Aorta (tissue), 5 donors: ENCODE measurements around the gene ABCA1. TPM values are rescaled to one million over a fixed set of nuclear protein-coding genes. Genes with fewer than 3 reads are reported as not detected.

ENCODE experiments used
- ATAC-seq: fragments of 200-7000 bp; cut with Tn5 transposase; one replicate; pipeline ENCODE4 v1.9.1; 2022; ENCODE audit warnings: moderate library complexity; ENCODE audit not compliant: low FRiP score
- DNase-seq, 2 donors: peaks; one replicate each; pipeline ENCODE4 v3.0.0-alpha.2; 2020
- H3K27ac ChIP-seq, 2 donors: one replicate each; pipeline ENCODE4 v1.5.1; 2013; ENCODE audit warnings: low read length in 2 of 2, mild to moderate bottlenecking in 2 of 2, moderate library complexity in 2 of 2, control low read depth in 1 of 2, inconsistent platforms in 1 of 2, low read depth in 1 of 2
- H3K27me3 ChIP-seq, 2 donors: one replicate each; pipeline ENCODE4 v1.6.1; 2013; ENCODE audit warnings: control low read depth in 1 of 2, low read length in 1 of 2, mild to moderate bottlenecking in 1 of 2, moderate library complexity in 1 of 2; ENCODE audit not compliant: insufficient read depth in 2 of 2, control insufficient read depth in 1 of 2
- H3K36me3 ChIP-seq, 2 donors: one replicate each; pipeline ENCODE4 v1.6.1; 2013; ENCODE audit warnings: control low read depth in 1 of 2, low read length in 1 of 2, mild to moderate bottlenecking in 1 of 2; ENCODE audit not compliant: insufficient read depth in 2 of 2, control insufficient read depth in 1 of 2
- H3K4me1 ChIP-seq, 2 donors: one replicate each; pipeline ENCODE4 v1.6.1; 2013; ENCODE audit warnings: low read length in 2 of 2, control low read depth in 1 of 2, mild to moderate bottlenecking in 1 of 2, moderate library complexity in 1 of 2; ENCODE audit not compliant: insufficient read depth in 2 of 2, control insufficient read depth in 1 of 2
- H3K4me3 ChIP-seq, 2 donors: one replicate each; pipeline ENCODE4 v1.5.1; 2013; ENCODE audit warnings: low read length in 2 of 2, control low read depth in 1 of 2, mild to moderate bottlenecking in 1 of 2
- H3K9me3 ChIP-seq: one replicate; pipeline ENCODE4 v1.6.1; 2013; ENCODE audit warnings: mild to moderate bottlenecking, low read length; ENCODE audit not compliant: control insufficient read depth
- WGBS, 2 donors: extraction: QIAGEN DNeasy Blood & Tissue Kit; methylation state at CpG; one replicate each; pipeline ENCODE4 v1.1.7; 2013; 5-methylcytosine and 5-hydroxymethylcytosine counted together
- intact Hi-C, 2 donors: fragments of 100-400 bp; cut with DNase I; formaldehyde crosslinking; loops; one replicate each; pipeline versions ENCODE4 v1.14.2 to v1.15.0; 2022
- polyA plus RNA-seq, 2 donors: library from polyadenylated mRNA; stranded (reverse); fragments of 200-250 nt; gene quantifications; one replicate each; pipeline ENCODE4 v1.2.3, GENCODE V29; 2013
- total RNA-seq, 2 donors: library from RNA; stranded (reverse); fragmentation: NEBNext Ultra II Directional; extraction: Animal tissue kit (Norgen Biotek cat#: 25700); gene quantifications; one replicate each; pipeline ENCODE4 v1.2.1, GENCODE V29; 2021
- donor health status: healthy with polysubstance abuse.
- donor health status: Bipolar disorder and iron deficiency.
- donor health status: DM: no; HTN: no; CAD: no.
- donor health status: DM: no; HTN: no; CAD: no.
- donor health status: DM: yes; HTN: yes; CAD: no.

Gene ABCA1
- total and polyA plus RNA-seq, 4 donors, result 5.4 to 44.7 (median 19.7) TPM

GRCh38 chr9:104970271-104970987, 42.5 kb upstream of the ABCA1 start:
- DNase-seq, result no peak
- Histone ChIP-seq H3K4me1 (no peaks in the 10 kb centered on the region), H3K9me3 (no peaks in the 10 kb centered on the region), H3K36me3 (no peaks in the 10 kb centered on the region), H3K4me3 (no peak overlapping the region), H3K27ac (no peak overlapping the region), H3K27me3 (peaks cover 0 to 1% of the 10 kb centered on the region in 2 donors)
- intact Hi-C loops, result loop anchor here in 1 of 2 donors (2.0 kb wide), 1 partner anchor 18 kb away; no protein-coding TSS in a partner anchor
- 88% methylated on average over 8 of the region's 8 CpGs for WGBS, 2 donors
- ATAC-seq, result no peak

DNA sequence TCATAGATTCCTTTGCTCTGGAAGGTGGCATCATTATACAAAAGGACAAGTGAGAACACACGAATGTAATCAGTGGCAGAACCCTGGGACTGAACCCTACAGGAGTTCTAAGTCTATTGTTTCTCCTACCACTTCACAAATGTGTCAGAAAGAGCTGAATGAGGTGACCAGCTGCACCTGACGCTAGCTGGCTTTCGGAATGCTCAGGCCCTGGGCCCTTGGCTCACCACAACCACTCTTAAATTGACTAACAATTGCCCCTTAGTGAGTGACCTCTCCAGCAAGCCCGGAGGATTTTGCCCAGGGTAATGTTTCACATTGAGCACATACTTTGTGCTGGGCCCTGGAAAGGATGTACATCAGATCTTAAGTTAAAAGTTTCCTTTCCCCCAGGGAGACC, 41.2 kb upstream of the ABCA1 start:
- Histone ChIP-seq H3K4me1 (no peaks in the 10 kb centered on the region), H3K36me3 (no peaks in the 10 kb centered on the region), H3K27me3 (no peaks in the 10 kb centered on the region), H3K9me3 (no peaks in the 10 kb centered on the region), H3K4me3 (no peak overlapping the region), H3K27ac (peak overlapping the region in 1 of 2 donors; percentile 60)
- ATAC-seq (no peak), DNase-seq (no peak)
- WGBS, 2 donors, result 65 to 66% methylated on average over 4 of the region's 4 CpGs
- intact Hi-C loops, result loop anchor here (2.0 kb wide), 2 partner anchors 40 to 190 kb away; partner anchors contain the start of gene ABCA1 (in 1 of the 2)

DNA sequence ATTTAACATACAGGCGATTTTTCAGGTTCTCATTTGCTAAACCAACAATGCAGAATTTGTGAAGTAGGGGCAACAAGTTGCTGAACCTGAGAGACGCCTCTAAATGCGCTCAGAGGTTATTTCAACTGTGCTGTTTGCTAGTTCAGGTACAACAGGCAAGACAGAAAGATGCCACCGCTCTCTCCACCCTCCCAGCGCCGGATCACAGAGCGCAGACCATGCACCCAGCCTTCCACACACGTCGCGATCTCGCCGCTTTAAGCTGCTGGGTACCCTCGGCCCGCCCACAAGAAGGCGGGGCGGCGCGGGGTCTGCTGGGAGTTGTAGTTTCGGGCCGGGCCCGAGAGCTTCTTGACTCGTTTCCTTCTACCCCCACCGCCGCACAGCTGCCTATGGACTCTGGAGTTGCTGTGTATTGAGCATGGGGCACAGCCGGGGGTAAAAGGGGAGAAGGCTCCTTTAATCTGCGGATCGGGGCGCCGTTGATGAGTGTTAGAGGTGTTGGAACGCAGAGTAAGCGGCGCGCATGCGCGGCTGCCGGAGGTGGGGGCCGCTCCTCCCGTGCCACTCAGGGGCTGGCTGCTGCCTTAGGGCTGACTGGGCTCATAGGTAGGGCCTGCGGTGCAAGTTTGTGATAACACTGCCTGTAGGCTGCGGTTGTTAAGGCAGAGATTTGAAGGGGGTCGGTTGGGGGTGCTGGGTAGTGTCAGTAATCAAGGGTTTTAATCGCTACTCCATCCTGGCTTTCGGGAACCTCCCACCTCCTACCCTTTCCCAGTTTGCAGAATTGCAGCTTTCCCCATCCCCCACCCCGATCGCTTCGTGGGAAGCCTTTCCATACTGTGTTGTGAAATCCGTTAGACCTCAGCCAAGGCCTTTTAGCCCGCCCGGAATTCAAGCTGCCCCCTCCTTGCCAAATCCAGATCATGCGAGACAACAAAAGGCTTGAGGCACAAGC, 40.3 kb upstream of the ABCA1 start:
- Histone ChIP-seq H3K4me3 (peak overlapping the region; percentile 43 to 75), H3K27ac (peak overlapping the region in 1 of 2 donors; percentile 60), H3K4me1 (no peaks in the 10 kb centered on the region), H3K36me3 (no peaks in the 10 kb centered on the region), H3K9me3 (no peaks in the 10 kb centered on the region), H3K27me3 (no peaks in the 10 kb centered on the region)
- intact Hi-C loops, result loop anchor here (1.0 to 2.0 kb wide), 3 partner anchors 40 to 190 kb away; partner anchors contain the start of gene ABCA1 (in 2 of the 2)
- 1% methylated on average over 50 of the region's 50 CpGs for WGBS, 2 donors
- ATAC-seq (peak; percentile 97), DNase-seq (peak; percentile 92 to 96)

- no peaks in the 10 kb centered on the region for H3K36me3 ChIP-seq
- intact Hi-C loops, result no loop called here
- no peaks in the 10 kb centered on the region for H3K9me3 ChIP-seq
- no peak overlapping the region for H3K4me3 ChIP-seq
- H3K4me1 ChIP-seq, result no peaks in the 10 kb centered on the region
- H3K27me3 ChIP-seq, result peaks cover 0 to 1% of the 10 kb centered on the region in 2 donors
- 91% methylated on average over 6 of the region's 6 CpGs for WGBS, 2 donors
- H3K27ac ChIP-seq, result no peak overlapping the region
- DNase-seq, result no peak
- no peak for ATAC-seq
These were observed 35.1 kb upstream of the ABCA1 start for GRCh38 chr9:104963076-104963475.

DNA sequence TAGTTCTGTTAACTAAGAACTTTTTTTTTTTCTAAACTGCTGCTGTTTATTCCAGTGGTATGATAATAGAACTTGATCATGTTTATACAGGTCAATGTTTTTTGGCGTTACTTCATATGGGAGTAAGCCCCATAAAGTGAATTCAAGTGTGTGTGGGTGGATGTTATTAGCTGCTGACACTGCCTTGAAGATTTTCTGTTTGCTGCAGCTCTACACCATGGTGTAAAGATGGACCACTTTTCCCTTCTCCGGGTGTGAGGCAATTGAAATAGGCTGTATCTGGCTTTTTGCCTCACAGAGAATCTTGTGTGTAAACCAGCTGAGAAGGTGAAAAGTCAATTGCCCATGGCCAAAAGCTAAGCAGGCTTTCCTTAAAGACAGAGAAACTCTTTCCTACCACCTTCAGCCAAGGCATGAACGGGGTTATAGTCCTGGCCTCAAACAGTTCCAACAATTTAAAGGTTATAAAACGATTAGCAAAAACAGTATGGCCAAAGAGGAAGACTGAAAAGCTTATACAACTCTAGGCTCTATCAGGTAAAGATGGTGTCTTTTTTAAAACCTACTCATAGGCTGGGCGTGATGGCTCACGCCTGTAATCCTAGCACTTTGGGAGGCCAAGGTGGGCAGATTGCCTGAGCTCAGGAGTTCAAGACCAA, 33.9 kb upstream of the ABCA1 start:
- ATAC-seq, result no peak
- H3K27me3 ChIP-seq, result peaks cover 0 to 1% of the 10 kb centered on the region in 2 donors
- no peak overlapping the region for H3K4me3 ChIP-seq
- H3K9me3 ChIP-seq, result no peaks in the 10 kb centered on the region
- H3K27ac ChIP-seq, result no peak overlapping the region
- H3K36me3 ChIP-seq, result no peaks in the 10 kb centered on the region
- H3K4me1 ChIP-seq, result no peaks in the 10 kb centered on the region
- WGBS, 2 donors, result 57 to 59% methylated on average over 6 of the region's 6 CpGs
- intact Hi-C loops, result no loop called here
- no peak for DNase-seq

GRCh38 chr9:104961238-104961637, 33.3 kb upstream of the ABCA1 start:
- ATAC-seq (no peak), DNase-seq (no peak)
- Histone ChIP-seq H3K27ac (no peak overlapping the region), H3K27me3 (peaks cover 0 to 1% of the 10 kb centered on the region in 2 donors), H3K9me3 (no peaks in the 10 kb centered on the region), H3K36me3 (no peaks in the 10 kb centered on the region), H3K4me3 (no peak overlapping the region), H3K4me1 (no peaks in the 10 kb centered on the region)
- WGBS, 2 donors, result 53 to 59% methylated on average over 5 of the region's 5 CpGs
- intact Hi-C loops, result no loop called here

DNA sequence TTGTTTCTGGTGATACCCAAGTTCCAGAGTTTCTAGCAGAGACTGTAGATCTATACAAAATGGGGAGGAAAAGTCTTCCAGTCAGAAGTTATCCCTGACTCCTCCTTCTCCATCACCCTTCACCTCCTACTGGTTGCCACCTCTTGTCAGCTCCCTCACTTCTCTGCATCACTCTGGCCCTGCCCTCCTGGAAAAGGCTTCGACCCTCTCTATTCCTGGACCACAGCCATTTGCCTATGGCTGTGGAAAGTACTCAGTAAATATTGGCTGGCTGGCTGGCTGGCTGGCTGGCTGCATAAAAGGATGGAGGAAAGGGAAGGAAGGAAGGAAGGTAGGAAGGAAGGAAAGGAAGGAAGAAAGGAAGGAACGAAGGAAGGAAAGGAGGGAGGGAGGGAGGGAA, 32.7 kb upstream of the ABCA1 start:
- Histone ChIP-seq H3K36me3 (no peaks in the 10 kb centered on the region), H3K27ac (no peak overlapping the region), H3K4me3 (no peak overlapping the region), H3K9me3 (no peaks in the 10 kb centered on the region), H3K4me1 (no peaks in the 10 kb centered on the region), H3K27me3 (peaks cover 0 to 1% of the 10 kb centered on the region in 2 donors)
- WGBS, 2 donors, result 42 to 49% methylated on average over 2 of the region's 2 CpGs
- intact Hi-C loops, result no loop called here
- DNase-seq (no peak), ATAC-seq (no peak)

DNA sequence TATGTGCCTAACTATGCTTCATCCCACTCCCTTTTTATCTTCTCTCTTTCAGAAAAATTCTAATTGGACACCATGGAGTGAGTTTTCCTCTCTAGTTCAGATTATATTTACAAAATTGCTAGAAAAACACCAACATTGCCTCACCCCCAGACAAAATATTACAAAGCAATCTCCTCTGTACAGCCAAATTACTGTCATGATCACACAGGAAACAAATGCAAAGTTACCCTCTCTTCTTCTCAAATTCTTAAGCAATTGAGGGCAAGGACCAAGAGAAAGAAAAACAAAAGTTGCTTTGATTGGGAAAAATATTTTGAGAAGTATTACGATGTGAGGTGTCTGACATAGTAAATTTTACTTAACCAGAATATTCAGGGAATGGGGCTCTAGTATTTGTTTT, 30.8 kb upstream of the ABCA1 start:
- 26% methylated on average over 1 of the region's 1 CpG for WGBS, 2 donors
- H3K9me3 ChIP-seq, result no peaks in the 10 kb centered on the region
- intact Hi-C loops, result no loop called here
- no peak overlapping the region for H3K27ac ChIP-seq
- DNase-seq, result no peak
- no peaks in the 10 kb centered on the region for H3K36me3 ChIP-seq
- no peak overlapping the region for H3K4me3 ChIP-seq
- no peaks in the 10 kb centered on the region for H3K4me1 ChIP-seq
- H3K27me3 ChIP-seq, result peaks cover 0 to 1% of the 10 kb centered on the region in 2 donors
- no peak for ATAC-seq
